Pericardium fibroblast (primary cell): ENCODE measurements around the gene IGF2BP3. TPM values are rescaled to one million over a fixed set of nuclear protein-coding genes. Genes with fewer than 3 reads are reported as not detected.

Source experiments
- total RNA-seq: library from RNA; depleted of rRNA; stranded (reverse); fragments of >200 nt; gene quantifications from 2 replicates; pipeline ENCODE4 v1.2.3, GENCODE V29; 2015

IGF2BP3 gene
- total RNA-seq = 23.1 and 34.3 TPM in 2 replicates

GRCh38 chr7:23470330-23471105, at the start of gene IGF2BP3:
IGF2BP3 (minus strand) TSS chr7:23470491; CDS start chr7:23470110, 381 bp downstream.

GRCh38 chr7:23298885-23299769, 171.2 kb downstream of the IGF2BP3 start, which contains the start of gene MALSU1:
MALSU1 (plus strand) TSS chr7:23299339; CDS start chr7:23299353, 14 bp downstream.

Other genes with a start within 250 kb of the IGF2BP3 start
- 135 and 182 TPM in 2 replicates for gene GPNMB, start 223.7 kb downstream of the IGF2BP3 start, total RNA-seq
- 28.3 and 62.8 TPM in 2 replicates for gene MALSU1, start 171.2 kb downstream of the IGF2BP3 start, total RNA-seq
- 9.4 and 21.7 TPM in 2 replicates for gene TRA2A, start 61.5 kb upstream of the IGF2BP3 start, total RNA-seq
- gene CCDC126, start 126.9 kb upstream of the IGF2BP3 start, total RNA-seq = 2.4 and 4.1 TPM in 2 replicates
- gene FAM221A, start 209.7 kb upstream of the IGF2BP3 start, total RNA-seq = 0.82 and 1.4 TPM in 2 replicates
- not detected in 2 replicates for gene STK31, start 239.7 kb upstream of the IGF2BP3 start, total RNA-seq